ENCODE measurements around the gene FYTTD1. TPM values are rescaled to one million over a fixed set of nuclear protein-coding genes. Genes with fewer than 3 reads are reported as not detected.
"Not testable (repeated sequence)": the region's sequence is repeated elsewhere in the genome, so short reads cannot be mapped to it uniquely, and the experiment has no call there.

The FYTTD1 gene
- total and polyA plus RNA-seq, 4 experiments from 2014 or later: 60.0 to 120 (median 79.4) TPM

DNA sequence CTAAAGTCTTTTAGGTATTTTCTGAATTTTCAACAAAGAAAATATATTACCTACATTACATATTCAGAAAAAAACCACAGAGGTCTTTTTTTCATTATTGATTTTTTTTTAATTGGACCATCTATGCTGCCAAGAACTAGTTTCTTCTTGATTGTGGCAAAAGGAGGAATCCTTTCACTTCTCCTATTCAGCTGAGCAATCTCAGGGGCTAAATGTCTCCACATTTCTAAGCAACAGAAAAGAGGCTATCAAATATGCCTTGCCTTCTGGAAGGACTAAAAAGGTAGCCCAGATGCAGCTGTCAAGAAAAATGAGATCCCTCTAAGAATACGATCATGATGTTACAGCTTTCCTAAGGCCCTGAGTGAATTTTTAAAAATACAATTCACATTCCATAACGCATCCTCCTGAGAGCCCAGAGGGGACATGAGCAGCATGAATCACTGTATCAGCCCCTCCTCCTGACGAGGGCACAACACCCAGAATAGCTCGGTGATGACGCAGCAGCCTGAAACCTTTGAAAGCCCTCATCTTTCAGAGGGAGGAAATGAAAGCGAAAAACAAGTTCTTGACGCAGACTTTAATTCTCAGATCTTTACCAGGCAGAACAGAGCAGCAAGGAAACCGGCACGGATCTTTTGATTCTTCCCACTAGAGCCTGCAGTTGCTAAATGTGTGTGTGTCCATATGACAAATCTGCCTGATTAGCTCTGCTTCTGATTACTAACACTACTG lies 37.5 kb upstream of the FYTTD1 start:
- no peaks in the 10 kb centered on the region for H3K27me3 Mint-ChIP-seq
- no peaks in the 10 kb centered on the region for H3K27me3 ChIP-seq (ENCODE audit: insufficient read depth, low read length)
- no peaks in the 10 kb centered on the region for H3K9me3 Mint-ChIP-seq
- peak overlapping the region; percentile 83 for H3K27ac ChIP-seq (ENCODE audit: low read depth, low read length)
- intact Hi-C loops (cut with micrococcal nuclease): loop anchor here (1.0 kb wide), 3 partner anchors 24 to 79 kb away; partner anchors contain the start of genes FYTTD1, LRCH3 and RUBCN
- no peaks in the 10 kb centered on the region for H3K9me3 ChIP-seq (ENCODE audit: control insufficient read depth in 1 of 2, low read length in 2 of 2)
- ChIA-PET POLR2A (ENCODE audit: partially characterized antibody) (interaction anchor here (0.6 to 6.4 kb wide), 18 partner anchors 8 to 972 kb away, joined by 3 to 78 read pairs (median 6); partner anchors contain the start of genes BDH1, FYTTD1, LRCH3 and RUBCN), CTCF (ENCODE audit: partially characterized antibody) (interaction anchor here (0.7 to 2.3 kb wide), 7 partner anchors 9 to 141 kb away, joined by 3 to 11 read pairs (median 5); partner anchors contain the start of genes FYTTD1 and RUBCN)
- peaks cover 17% of the 10 kb centered on the region for H3K4me1 ChIP-seq (ENCODE audit: insufficient read depth, low read length)
- peaks cover 17 to 20% (median 18%) of the 10 kb centered on the region in 4 donors for H3K4me1 Mint-ChIP-seq
- peak overlapping the region in 1 of 2 donors; percentile 30 for H3K4me3 ChIP-seq (ENCODE audit: low read length in 2 of 2)
- H3K4me3 Mint-ChIP-seq: peak overlapping the region; percentile 81 to 97 (median 92)
- H3K27ac Mint-ChIP-seq: peak overlapping the region; percentile 85 to 99 (median 99)
- DNase-seq: peak; percentile 86 to 97 (median 90)
- H3K36me3 Mint-ChIP-seq: peaks cover 19 to 25% of the 10 kb centered on the region in 2 donors
- no peaks in the 10 kb centered on the region for H3K36me3 ChIP-seq (ENCODE audit: insufficient read depth, low read length)

DNA sequence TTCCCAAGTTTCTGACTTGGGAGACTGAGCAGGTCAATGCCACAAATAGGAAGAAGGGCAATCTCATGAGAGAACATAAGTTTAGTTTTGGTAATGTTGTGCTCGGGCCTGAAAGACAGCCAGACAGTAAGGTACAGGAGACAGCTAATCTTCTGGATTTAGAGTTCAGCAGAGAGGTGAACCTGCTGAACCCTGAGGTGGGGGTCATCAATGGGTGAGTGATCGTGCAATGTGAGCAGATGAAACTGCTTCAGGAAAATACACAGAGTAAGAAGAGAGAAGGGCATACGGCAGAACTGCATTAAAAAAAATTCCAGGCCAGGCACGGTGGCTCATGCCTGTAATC lies 36.2 kb upstream of the FYTTD1 start:
- H3K4me3 ChIP-seq (ENCODE audit: low read length in 2 of 2): peak overlapping the region in 1 of 2 donors; percentile 12
- H3K36me3 Mint-ChIP-seq: peaks cover 28 to 32% of the 10 kb centered on the region in 2 donors
- no peak for DNase-seq
- no peaks in the 10 kb centered on the region for H3K36me3 ChIP-seq (ENCODE audit: insufficient read depth, low read length)
- peak overlapping the region; percentile 83 for H3K27ac ChIP-seq (ENCODE audit: low read depth, low read length)
- H3K9me3 ChIP-seq (ENCODE audit: control insufficient read depth in 1 of 2, low read length in 2 of 2): no peaks in the 10 kb centered on the region
- POLR2A ChIA-PET (ENCODE audit: partially characterized antibody): interaction anchor here (1.7 to 6.4 kb wide), 9 partner anchors 9 to 136 kb away, joined by 5 to 78 read pairs (median 20); partner anchors contain the start of genes FYTTD1, LRCH3 and RUBCN
- H3K4me3 Mint-ChIP-seq: peak overlapping the region in 7 of 8 donors; percentile 21 to 97 (median 92)
- no peaks in the 10 kb centered on the region for H3K27me3 ChIP-seq (ENCODE audit: insufficient read depth, low read length)
- H3K9me3 Mint-ChIP-seq: no peaks in the 10 kb centered on the region
- CTCF ChIA-PET (ENCODE audit: partially characterized antibody): interaction anchor here (0.7 to 2.3 kb wide), 3 partner anchors 8 to 72 kb away, joined by 3 to 11 read pairs (median 5); partner anchors contain the start of gene FYTTD1
- no peaks in the 10 kb centered on the region for H3K27me3 Mint-ChIP-seq
- H3K4me1 ChIP-seq (ENCODE audit: insufficient read depth, low read length): peaks cover 17% of the 10 kb centered on the region
- H3K4me1 Mint-ChIP-seq: peaks cover 17 to 20% (median 18%) of the 10 kb centered on the region in 4 donors
- intact Hi-C loops (cut with micrococcal nuclease): no loop called here
- H3K27ac Mint-ChIP-seq: peak overlapping the region; percentile 85 to 99 (median 99)

- CTCF ChIA-PET (ENCODE audit: partially characterized antibody): interaction anchor here (1.0 to 2.4 kb wide), 3 partner anchors 7 to 36 kb away, joined by 3 to 7 read pairs (median 5); no protein-coding TSS in a partner anchor
- Mint-ChIP-seq H3K27ac (peak overlapping the region; percentile 79 to 99 (median 87)), H3K27me3 (no peaks in the 10 kb centered on the region), H3K9me3 (no peaks in the 10 kb centered on the region), H3K36me3 (peaks cover 28 to 32% of the 10 kb centered on the region in 2 donors), H3K4me1 (peaks cover 15 to 20% (median 18%) of the 10 kb centered on the region in 4 donors), H3K4me3 (peak overlapping the region in 3 of 8 donors; percentile 36 to 52 (median 39))
- H3K27me3 ChIP-seq (ENCODE audit: insufficient read depth, low read length): no peaks in the 10 kb centered on the region
- DNase-seq: no peak
- H3K27ac ChIP-seq (ENCODE audit: low read depth, low read length): no peak overlapping the region
- H3K9me3 ChIP-seq (ENCODE audit: control insufficient read depth in 1 of 2, low read length in 2 of 2): no peaks in the 10 kb centered on the region
- H3K36me3 ChIP-seq (ENCODE audit: insufficient read depth, low read length): no peaks in the 10 kb centered on the region
- POLR2A ChIA-PET (ENCODE audit: partially characterized antibody): interaction anchor here (0.6 to 6.4 kb wide), 4 partner anchors 22 to 498 kb away, joined by 3 to 78 read pairs (median 18); partner anchors contain the start of gene RUBCN
- intact Hi-C loops (cut with micrococcal nuclease): no loop called here
- peaks cover 17% of the 10 kb centered on the region for H3K4me1 ChIP-seq (ENCODE audit: insufficient read depth, low read length)
- H3K4me3 ChIP-seq (ENCODE audit: low read length in 2 of 2): no peak overlapping the region
Observed at GRCh38 chr3:197714251-197714650, 35.4 kb upstream of the FYTTD1 start.

GRCh38 chr3:197718891-197719290 lies 30.8 kb upstream of the FYTTD1 start:
- Histone ChIP-seq H3K27ac (ENCODE audit: low read depth, low read length) (no peak overlapping the region), H3K4me3 (ENCODE audit: low read length in 2 of 2) (no peak overlapping the region), H3K9me3 (ENCODE audit: control insufficient read depth in 1 of 2, low read length in 2 of 2) (no peaks in the 10 kb centered on the region), H3K4me1 (ENCODE audit: insufficient read depth, low read length) (no peaks in the 10 kb centered on the region), H3K36me3 (ENCODE audit: insufficient read depth, low read length) (no peaks in the 10 kb centered on the region), H3K27me3 (ENCODE audit: insufficient read depth, low read length) (no peaks in the 10 kb centered on the region)
- intact Hi-C loops (cut with micrococcal nuclease): no loop called here
- Mint-ChIP-seq H3K4me1 (peaks cover 4 to 7% (median 5%) of the 10 kb centered on the region in 4 donors), H3K27me3 (no peaks in the 10 kb centered on the region), H3K36me3 (peaks cover 38 to 39% of the 10 kb centered on the region in 2 donors), H3K4me3 (no peak overlapping the region), H3K27ac (peak overlapping the region in 1 of 7 donors; percentile 41), H3K9me3 (peaks cover 0 to 6% (median 0%) of the 10 kb centered on the region in 8 donors)
- no peak for DNase-seq
- POLR2A ChIA-PET (ENCODE audit: partially characterized antibody): interaction anchor here (1.1 kb wide), 1 partner anchor 19 kb away, joined by 3 read pairs; no protein-coding TSS in a partner anchor
- CTCF ChIA-PET (ENCODE audit: partially characterized antibody): interaction anchor here (1.5 kb wide), 1 partner anchor 120 kb away, joined by 3 read pairs; no protein-coding TSS in a partner anchor

DNA sequence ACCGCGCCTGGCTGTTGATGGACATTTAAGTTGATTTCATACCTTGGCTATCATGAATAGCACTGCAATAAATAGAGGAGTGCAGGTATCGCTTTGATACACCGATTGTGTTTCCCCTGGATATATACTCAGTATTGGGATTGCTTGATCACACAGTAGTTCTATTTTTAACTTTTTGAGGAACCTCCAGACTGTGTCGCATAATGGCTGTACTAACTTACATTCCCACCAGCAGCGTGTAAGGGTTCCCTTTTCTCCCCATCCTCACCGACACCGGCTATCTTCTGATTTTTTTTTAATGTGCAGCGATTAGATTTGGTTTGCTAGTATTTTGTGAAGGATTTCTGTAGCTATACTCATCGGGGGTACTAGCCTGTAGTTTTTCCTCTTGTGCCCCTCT lies 29.0 kb upstream of the FYTTD1 start:
- H3K27me3 Mint-ChIP-seq: no peaks in the 10 kb centered on the region
- no peak overlapping the region for H3K4me3 Mint-ChIP-seq
- intact Hi-C loops (cut with micrococcal nuclease): no loop called here
- no peak for DNase-seq
- no peaks in the 10 kb centered on the region for H3K27me3 ChIP-seq (ENCODE audit: insufficient read depth, low read length)
- no peaks in the 10 kb centered on the region for H3K4me1 ChIP-seq (ENCODE audit: insufficient read depth, low read length)
- peaks cover 0 to 7% (median 0%) of the 10 kb centered on the region in 8 donors for H3K9me3 Mint-ChIP-seq
- CTCF ChIA-PET (ENCODE audit: partially characterized antibody): no interaction called here
- peak overlapping the region in 3 of 7 donors; percentile 15 to 32 (median 23) for H3K27ac Mint-ChIP-seq
- H3K4me1 Mint-ChIP-seq: peaks cover 5 to 9% (median 7%) of the 10 kb centered on the region in 4 donors
- POLR2A ChIA-PET (ENCODE audit: partially characterized antibody): interaction anchor here (3.8 kb wide), 1 partner anchor 8 kb away, joined by 20 read pairs; no protein-coding TSS in a partner anchor
- no peak overlapping the region for H3K27ac ChIP-seq (ENCODE audit: low read depth, low read length)
- no peaks in the 10 kb centered on the region for H3K36me3 ChIP-seq (ENCODE audit: insufficient read depth, low read length)
- peaks cover 30 to 35% of the 10 kb centered on the region in 2 donors for H3K36me3 Mint-ChIP-seq
- H3K4me3 ChIP-seq (ENCODE audit: low read length in 2 of 2): no peak overlapping the region
- no peaks in the 10 kb centered on the region for H3K9me3 ChIP-seq (ENCODE audit: control insufficient read depth in 1 of 2, low read length in 2 of 2)

GRCh38 chr3:197722734-197723133 lies 26.9 kb upstream of the FYTTD1 start:
- H3K4me3 Mint-ChIP-seq: no peak overlapping the region
- no peaks in the 10 kb centered on the region for H3K27me3 Mint-ChIP-seq
- H3K4me1 Mint-ChIP-seq: peaks cover 10 to 15% (median 11%) of the 10 kb centered on the region in 4 donors
- intact Hi-C loops (cut with micrococcal nuclease): no loop called here
- no peaks in the 10 kb centered on the region for H3K4me1 ChIP-seq (ENCODE audit: insufficient read depth, low read length)
- no peak for DNase-seq
- H3K27me3 ChIP-seq (ENCODE audit: insufficient read depth, low read length): no peaks in the 10 kb centered on the region
- H3K27ac Mint-ChIP-seq: peak overlapping the region in 1 of 7 donors; percentile 35
- no peaks in the 10 kb centered on the region for H3K36me3 ChIP-seq (ENCODE audit: insufficient read depth, low read length)
- H3K36me3 Mint-ChIP-seq: peaks cover 20 to 25% of the 10 kb centered on the region in 2 donors
- CTCF ChIA-PET (ENCODE audit: partially characterized antibody): interaction anchor here (1.9 kb wide), 1 partner anchor 12 kb away, joined by 4 read pairs; no protein-coding TSS in a partner anchor
- peaks cover 0 to 7% (median 0%) of the 10 kb centered on the region in 8 donors for H3K9me3 Mint-ChIP-seq
- H3K9me3 ChIP-seq (ENCODE audit: control insufficient read depth in 1 of 2, low read length in 2 of 2): no peaks in the 10 kb centered on the region
- H3K27ac ChIP-seq (ENCODE audit: low read depth, low read length): no peak overlapping the region
- no peak overlapping the region for H3K4me3 ChIP-seq (ENCODE audit: low read length in 2 of 2)
- POLR2A ChIA-PET (ENCODE audit: partially characterized antibody): interaction anchor here (3.8 kb wide), 1 partner anchor 11 kb away, joined by 20 read pairs; no protein-coding TSS in a partner anchor

- DNase-seq; H3K4me1 ChIP-seq (ENCODE audit: insufficient read depth, low read length); H3K4me3 ChIP-seq (ENCODE audit: low read length in 2 of 2); H3K9me3 ChIP-seq (ENCODE audit: control insufficient read depth in 1 of 2, low read length in 2 of 2); H3K4me3 Mint-ChIP-seq; H3K36me3 ChIP-seq (ENCODE audit: insufficient read depth, low read length); intact Hi-C loops (cut with micrococcal nuclease); H3K27ac ChIP-seq (ENCODE audit: low read depth, low read length); H3K27me3 ChIP-seq (ENCODE audit: insufficient read depth, low read length); H3K9me3 Mint-ChIP-seq; H3K27me3 Mint-ChIP-seq; POLR2A ChIA-PET (ENCODE audit: partially characterized antibody); CTCF ChIA-PET (ENCODE audit: partially characterized antibody): not testable (repeated sequence)
- Mint-ChIP-seq H3K4me1 (peaks cover 20 to 36% (median 30%) of the 10 kb centered on the region in 4 donors), H3K36me3 (peaks cover 9 to 14% of the 10 kb centered on the region in 2 donors), H3K27ac (peak overlapping the region in 1 of 7 donors; percentile 66)
Observed at GRCh38 chr3:197727878-197728277, 21.8 kb upstream of the FYTTD1 start.
